Fibroblast of lung (primary cell): ENCODE measurements around the gene ALDH3B2.

ENCODE experiments used
- EZH2 ChIP-seq: IDR thresholded peaks from 2 replicates; pipeline ENCODE4 v1.5.1; 2012; ENCODE audit warnings: low read length, control low read depth, mild to moderate bottlenecking; ENCODE audit errors: missing control alignments
- TF ChIP-seq, protein P1 (sequence below), 2 donors: IDR thresholded peaks in 1 of 2; conservative IDR thresholded peaks in 1 of 2; 1 replicate in 1 of 2; 2 replicates in 1 of 2; pipeline ENCODE4 v1.5.1; 2011 to 2012; ENCODE audit warnings: low read length in 2 of 2, control low read depth in 1 of 2, inconsistent platforms in 1 of 2, low read depth in 1 of 2, mild to moderate bottlenecking in 1 of 2

DNA sequence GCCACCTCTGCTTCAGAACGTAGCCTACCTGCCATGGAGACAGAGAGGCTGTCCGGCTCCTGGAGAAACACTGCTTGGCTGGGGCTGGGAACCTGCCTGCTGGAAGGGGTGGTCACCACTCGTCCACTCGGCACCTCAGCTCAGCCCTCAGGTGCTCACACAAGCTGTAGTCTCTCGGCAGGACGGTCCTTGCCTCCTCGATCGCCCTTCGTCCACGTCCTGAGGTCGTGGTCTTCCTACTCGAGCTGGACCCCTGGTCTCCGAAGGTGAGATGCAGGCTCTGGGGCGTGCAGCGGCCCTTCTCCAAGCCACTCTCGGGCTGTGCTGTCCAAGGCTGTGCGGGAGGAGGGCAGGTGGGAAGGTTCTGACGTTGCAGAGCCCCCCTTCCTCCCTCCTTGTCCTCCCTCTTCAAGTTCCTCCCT lies 35.0 kb downstream of the ALDH3B2 start, which contains the start of gene TBX10:
- TF ChIP-seq, protein P1, sequence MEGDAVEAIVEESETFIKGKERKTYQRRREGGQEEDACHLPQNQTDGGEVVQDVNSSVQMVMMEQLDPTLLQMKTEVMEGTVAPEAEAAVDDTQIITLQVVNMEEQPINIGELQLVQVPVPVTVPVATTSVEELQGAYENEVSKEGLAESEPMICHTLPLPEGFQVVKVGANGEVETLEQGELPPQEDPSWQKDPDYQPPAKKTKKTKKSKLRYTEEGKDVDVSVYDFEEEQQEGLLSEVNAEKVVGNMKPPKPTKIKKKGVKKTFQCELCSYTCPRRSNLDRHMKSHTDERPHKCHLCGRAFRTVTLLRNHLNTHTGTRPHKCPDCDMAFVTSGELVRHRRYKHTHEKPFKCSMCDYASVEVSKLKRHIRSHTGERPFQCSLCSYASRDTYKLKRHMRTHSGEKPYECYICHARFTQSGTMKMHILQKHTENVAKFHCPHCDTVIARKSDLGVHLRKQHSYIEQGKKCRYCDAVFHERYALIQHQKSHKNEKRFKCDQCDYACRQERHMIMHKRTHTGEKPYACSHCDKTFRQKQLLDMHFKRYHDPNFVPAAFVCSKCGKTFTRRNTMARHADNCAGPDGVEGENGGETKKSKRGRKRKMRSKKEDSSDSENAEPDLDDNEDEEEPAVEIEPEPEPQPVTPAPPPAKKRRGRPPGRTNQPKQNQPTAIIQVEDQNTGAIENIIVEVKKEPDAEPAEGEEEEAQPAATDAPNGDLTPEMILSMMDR (conservative IDR thresholded peaks at IDR 0.05 in 1 of 2, IDR thresholded peaks at IDR 0.05 in 1 of 2; ENCODE audit: low read depth in 1 of 2, low read length in 2 of 2), result no peak
- no peak for TF ChIP-seq EZH2
